ENCODE measurements around the gene PRKAB1.

PRKAB1 gene

GRCh38 chr12:119684711-119685369 lies 16.9 kb downstream of the PRKAB1 start:
- Histone ChIP-seq H3K4me3 (ENCODE audit: low read length) (no peak overlapping the region), H3K27me3 (ENCODE audit: low read depth, low read length) (no peaks in the 10 kb centered on the region), H3K4me1 (ENCODE audit: low read length) (peaks cover 22% of the 10 kb centered on the region), H3K9me3 (ENCODE audit: insufficient read depth, low read length) (no peaks in the 10 kb centered on the region), H3K27ac (ENCODE audit: low read length) (no peak overlapping the region), H3K9ac (ENCODE audit: low read length) (no peak overlapping the region), H3K36me3 (replicated peaks; ENCODE audit: low read depth, low read length) (peaks cover 31% of the 10 kb centered on the region), H2AFZ (ENCODE audit: low read depth, low read length) (no peak overlapping the region), H3K79me2 (ENCODE audit: low read length) (no peaks in the 10 kb centered on the region), H3K4me2 (ENCODE audit: low read length) (no peak overlapping the region), H4K20me1 (ENCODE audit: insufficient read depth, low read length) (no peaks in the 10 kb centered on the region)
- TF ChIP-seq CTCF (IDR thresholded peaks at IDR 0.05; ENCODE audit: low read depth, low read length) (no peak), EZH2phosphoT487 (IDR thresholded peaks at IDR 0.05; ENCODE audit: low read depth) (no peak)

GRCh38 chr12:119685375-119685774 lies 17.4 kb downstream of the PRKAB1 start:
- H3K4me3 ChIP-seq (ENCODE audit: low read length): no peak overlapping the region
- no peaks in the 10 kb centered on the region for H3K79me2 ChIP-seq (ENCODE audit: low read length)
- no peaks in the 10 kb centered on the region for H4K20me1 ChIP-seq (ENCODE audit: insufficient read depth, low read length)
- no peak overlapping the region for H3K4me2 ChIP-seq (ENCODE audit: low read length)
- no peaks in the 10 kb centered on the region for H3K27me3 ChIP-seq (ENCODE audit: low read depth, low read length)
- H3K9ac ChIP-seq (ENCODE audit: low read length): no peak overlapping the region
- H3K36me3 ChIP-seq (replicated peaks; ENCODE audit: low read depth, low read length): peaks cover 28% of the 10 kb centered on the region
- H3K4me1 ChIP-seq (ENCODE audit: low read length): peaks cover 22% of the 10 kb centered on the region
- no peak overlapping the region for H3K27ac ChIP-seq (ENCODE audit: low read length)
- no peak overlapping the region for H2AFZ ChIP-seq (ENCODE audit: low read depth, low read length)
- H3K9me3 ChIP-seq (ENCODE audit: insufficient read depth, low read length): no peaks in the 10 kb centered on the region
- TF ChIP-seq CTCF (IDR thresholded peaks at IDR 0.05; ENCODE audit: low read depth, low read length) (no peak), EZH2phosphoT487 (IDR thresholded peaks at IDR 0.05; ENCODE audit: low read depth) (no peak)

GRCh38 chr12:119686355-119686754 lies 18.4 kb downstream of the PRKAB1 start:
- Histone ChIP-seq H3K27ac (ENCODE audit: low read length) (no peak overlapping the region), H3K4me1 (ENCODE audit: low read length) (peaks cover 19% of the 10 kb centered on the region), H3K27me3 (ENCODE audit: low read depth, low read length) (no peaks in the 10 kb centered on the region), H2AFZ (ENCODE audit: low read depth, low read length) (no peak overlapping the region), H3K36me3 (replicated peaks; ENCODE audit: low read depth, low read length) (peaks cover 21% of the 10 kb centered on the region), H4K20me1 (ENCODE audit: insufficient read depth, low read length) (no peaks in the 10 kb centered on the region), H3K9ac (ENCODE audit: low read length) (no peak overlapping the region), H3K79me2 (ENCODE audit: low read length) (no peaks in the 10 kb centered on the region), H3K4me3 (ENCODE audit: low read length) (no peak overlapping the region), H3K4me2 (ENCODE audit: low read length) (no peak overlapping the region), H3K9me3 (ENCODE audit: insufficient read depth, low read length) (no peaks in the 10 kb centered on the region)
- TF ChIP-seq CTCF (IDR thresholded peaks at IDR 0.05; ENCODE audit: low read depth, low read length): no peak
- no peak for TF ChIP-seq EZH2phosphoT487 (IDR thresholded peaks at IDR 0.05; ENCODE audit: low read depth)

GRCh38 chr12:119686776-119687175 lies 18.8 kb downstream of the PRKAB1 start:
- H3K9me3 ChIP-seq (ENCODE audit: insufficient read depth, low read length): no peaks in the 10 kb centered on the region
- no peak overlapping the region for H2AFZ ChIP-seq (ENCODE audit: low read depth, low read length)
- H3K4me1 ChIP-seq (ENCODE audit: low read length): peaks cover 15% of the 10 kb centered on the region
- no peak overlapping the region for H3K4me2 ChIP-seq (ENCODE audit: low read length)
- H3K27me3 ChIP-seq (ENCODE audit: low read depth, low read length): no peaks in the 10 kb centered on the region
- peaks cover 17% of the 10 kb centered on the region for H3K36me3 ChIP-seq (replicated peaks; ENCODE audit: low read depth, low read length)
- no peaks in the 10 kb centered on the region for H3K79me2 ChIP-seq (ENCODE audit: low read length)
- H4K20me1 ChIP-seq (ENCODE audit: insufficient read depth, low read length): no peaks in the 10 kb centered on the region
- H3K9ac ChIP-seq (ENCODE audit: low read length): no peak overlapping the region
- H3K27ac ChIP-seq (ENCODE audit: low read length): no peak overlapping the region
- H3K4me3 ChIP-seq (ENCODE audit: low read length): no peak overlapping the region
- TF ChIP-seq CTCF (IDR thresholded peaks at IDR 0.05; ENCODE audit: low read depth, low read length) (no peak), EZH2phosphoT487 (IDR thresholded peaks at IDR 0.05; ENCODE audit: low read depth) (no peak)

All from OCI-LY3 (cell line).